Right cardiac atrium (tissue), 5 donors: ENCODE results near the gene NCAPG. TPM values are rescaled to one million over a fixed set of nuclear protein-coding genes. Genes with fewer than 3 reads are reported as not detected.

Experiments
- ATAC-seq, 2 donors: fragments of 200-7000 bp; cut with Tn5 transposase; one replicate each; pipeline versions ENCODE4 v1.8.0 to v1.9.1; 2020; ENCODE audit warnings: moderate library complexity in 2 of 2, mild to moderate bottlenecking in 1 of 2
- DNase-seq, 3 donors: peaks; one replicate each; pipeline ENCODE4 v3.0.0-alpha.2; 2020
- H3K27ac ChIP-seq: one replicate; pipeline ENCODE4 v1.5.1; 2013; ENCODE audit warnings: mild to moderate bottlenecking, low read length, control low read depth, moderate library complexity
- H3K27me3 ChIP-seq: one replicate; pipeline ENCODE4 v1.6.1; 2013; ENCODE audit not compliant: control insufficient read depth, insufficient read depth
- H3K4me1 ChIP-seq: one replicate; pipeline ENCODE4 v1.6.1; 2013; ENCODE audit warnings: low read length; ENCODE audit not compliant: control insufficient read depth, insufficient read depth
- H3K4me3 ChIP-seq: one replicate; pipeline ENCODE4 v1.5.1; 2013; ENCODE audit warnings: low read length, control low read depth
- H3K9me3 ChIP-seq: one replicate; pipeline ENCODE4 v1.6.1; 2013; ENCODE audit warnings: low read length; ENCODE audit not compliant: control insufficient read depth
- WGBS: extraction: QIAGEN DNeasy Blood & Tissue Kit; methylation state at CpG from one replicate; pipeline ENCODE4 v1.1.7; 2013; 5-methylcytosine and 5-hydroxymethylcytosine counted together
- intact Hi-C, 4 donors: fragments of 100-400 bp; cut with DNase I; formaldehyde crosslinking; loops; one replicate each; pipeline versions ENCODE4 v1.11.0 to v1.14.0; 2022 to 2023
- polyA plus RNA-seq: library from polyadenylated mRNA; stranded (reverse); fragments of 200-250 nt; gene quantifications from one replicate; pipeline ENCODE4 v1.2.3, GENCODE V29; 2013
- total RNA-seq, 4 donors: library from RNA; stranded (reverse); fragmentation: NEBNext Ultra II Directional; extraction: Animal tissue kit (Norgen Biotek cat#: 25700); gene quantifications; one replicate each; pipeline ENCODE4 v1.2.1, GENCODE V29; 2021
- donor health status: healthy with polysubstance abuse.
- donor health status: DM: no; HTN: yes; CAD: no.
- donor health status: DM: no; HTN: no; CAD: no.
- donor health status: DM: no; HTN: yes; CAD: no; lungs with severe emphysema.
- donor health status: DM: yes; HTN: yes; CAD: no.

Gene NCAPG
- total and polyA plus RNA-seq, 5 donors: 0.14 to 1.3 (median 0.31) TPM

- no peak overlapping the region for H3K4me3 ChIP-seq
- ATAC-seq (no peak), DNase-seq (no peak)
- no peaks in the 10 kb centered on the region for H3K4me1 ChIP-seq
- H3K27me3 ChIP-seq: no peaks in the 10 kb centered on the region
- intact Hi-C loops: no loop called here
- H3K27ac ChIP-seq: no peak overlapping the region
- H3K9me3 ChIP-seq: no peaks in the 10 kb centered on the region
- 62% methylated on average over 8 of the region's 8 CpGs for WGBS
Measured at GRCh38 chr4:17771284-17771908, 39.4 kb upstream of the NCAPG start.

GRCh38 chr4:17773135-17773698 lies 37.6 kb upstream of the NCAPG start:
- no peak for DNase-seq
- intact Hi-C loops: no loop called here
- Histone ChIP-seq H3K27ac (no peak overlapping the region), H3K9me3 (no peaks in the 10 kb centered on the region), H3K27me3 (no peaks in the 10 kb centered on the region), H3K4me1 (no peaks in the 10 kb centered on the region), H3K4me3 (no peak overlapping the region)
- 83% methylated on average over 10 of the region's 10 CpGs for WGBS
- ATAC-seq: no peak

GRCh38 chr4:17778431-17778830 lies 32.3 kb upstream of the NCAPG start:
- WGBS: 97% methylated on average over 3 of the region's 3 CpGs
- peaks cover 8% of the 10 kb centered on the region for H3K4me1 ChIP-seq
- DNase-seq (no peak), ATAC-seq (no peak)
- intact Hi-C loops: no loop called here
- no peak overlapping the region for H3K4me3 ChIP-seq
- H3K27ac ChIP-seq: no peak overlapping the region
- H3K27me3 ChIP-seq: peaks cover 2% of the 10 kb centered on the region
- H3K9me3 ChIP-seq: no peaks in the 10 kb centered on the region

GRCh38 chr4:17780501-17781299 lies 30.1 kb upstream of the NCAPG start:
- intact Hi-C loops: no loop called here
- Histone ChIP-seq H3K9me3 (no peaks in the 10 kb centered on the region), H3K4me1 (peaks cover 8% of the 10 kb centered on the region), H3K27ac (no peak overlapping the region), H3K4me3 (peak overlapping the region; percentile 46), H3K27me3 (peaks cover 2% of the 10 kb centered on the region)
- peak; percentile 31 to 40 for ATAC-seq
- no peak for DNase-seq
- 8% methylated on average over 31 of the region's 31 CpGs for WGBS

GRCh38 chr4:17781300-17782287 lies 29.2 kb upstream of the NCAPG start, which contains the start of gene FAM184B:
FAM184B (minus strand) TSS chr4:17781621; CDS start chr4:17781299, 322 bp downstream.
- H3K4me1 ChIP-seq: peaks cover 8% of the 10 kb centered on the region
- WGBS: 2% methylated on average over 82 of the region's 82 CpGs
- DNase-seq (peak in 1 of 3 donors; percentile 36), ATAC-seq (peak; percentile 34 to 43)
- intact Hi-C loops: no loop called here
- peak within 1 kb of the TSS; percentile 46 for H3K4me3 ChIP-seq
- no peak within 1 kb of the TSS for H3K27ac ChIP-seq
- peaks cover 2% of the 10 kb centered on the region for H3K27me3 ChIP-seq
- H3K9me3 ChIP-seq: no peaks in the 10 kb centered on the region

GRCh38 chr4:17785858-17786257 lies 24.9 kb upstream of the NCAPG start:
- WGBS: 71% methylated on average over 5 of the region's 5 CpGs
- DNase-seq (no peak), ATAC-seq (no peak)
- intact Hi-C loops: no loop called here
- Histone ChIP-seq H3K4me1 (peaks cover 6% of the 10 kb centered on the region), H3K9me3 (no peaks in the 10 kb centered on the region), H3K27ac (no peak overlapping the region), H3K4me3 (no peak overlapping the region), H3K27me3 (no peaks in the 10 kb centered on the region)

- Histone ChIP-seq H3K9me3 (no peaks in the 10 kb centered on the region), H3K4me1 (no peaks in the 10 kb centered on the region), H3K27ac (no peak overlapping the region), H3K4me3 (no peak overlapping the region), H3K27me3 (no peaks in the 10 kb centered on the region)
- WGBS: 68% methylated on average over 5 of the region's 5 CpGs
- intact Hi-C loops: no loop called here
- no peak for ATAC-seq
- no peak for DNase-seq
Measured at GRCh38 chr4:17786567-17786966, 24.2 kb upstream of the NCAPG start.

GRCh38 chr4:17787315-17787714 lies 23.5 kb upstream of the NCAPG start:
- intact Hi-C loops: no loop called here
- no peak for ATAC-seq
- WGBS: 85% methylated on average over 5 of the region's 5 CpGs

GRCh38 chr4:17788956-17789355 lies 21.8 kb upstream of the NCAPG start:
- H3K4me3 ChIP-seq: no peak overlapping the region
- no peak overlapping the region for H3K27ac ChIP-seq
- no peaks in the 10 kb centered on the region for H3K9me3 ChIP-seq
- no peak for ATAC-seq
- H3K4me1 ChIP-seq: no peaks in the 10 kb centered on the region
- intact Hi-C loops: no loop called here
- no peaks in the 10 kb centered on the region for H3K27me3 ChIP-seq
- DNase-seq: no peak

More at GRCh38 chr4:17787315-17787714, 23.5 kb upstream of the NCAPG start:
- Histone ChIP-seq H3K27ac (no peak overlapping the region), H3K4me1 (no peaks in the 10 kb centered on the region), H3K9me3 (no peaks in the 10 kb centered on the region), H3K27me3 (no peaks in the 10 kb centered on the region), H3K4me3 (no peak overlapping the region)
- DNase-seq: no peak

GRCh38 chr4:17794730-17795129 lies 16.0 kb upstream of the NCAPG start:
- DNase-seq (no peak), ATAC-seq (no peak)
- intact Hi-C loops: no loop called here
- Histone ChIP-seq H3K9me3 (no peaks in the 10 kb centered on the region), H3K4me3 (no peak overlapping the region), H3K27ac (no peak overlapping the region), H3K4me1 (no peaks in the 10 kb centered on the region), H3K27me3 (no peaks in the 10 kb centered on the region)
- 62% methylated on average over 1 of the region's 1 CpG for WGBS
